ENCODE measurements around the gene ACTL6A.

DNA sequence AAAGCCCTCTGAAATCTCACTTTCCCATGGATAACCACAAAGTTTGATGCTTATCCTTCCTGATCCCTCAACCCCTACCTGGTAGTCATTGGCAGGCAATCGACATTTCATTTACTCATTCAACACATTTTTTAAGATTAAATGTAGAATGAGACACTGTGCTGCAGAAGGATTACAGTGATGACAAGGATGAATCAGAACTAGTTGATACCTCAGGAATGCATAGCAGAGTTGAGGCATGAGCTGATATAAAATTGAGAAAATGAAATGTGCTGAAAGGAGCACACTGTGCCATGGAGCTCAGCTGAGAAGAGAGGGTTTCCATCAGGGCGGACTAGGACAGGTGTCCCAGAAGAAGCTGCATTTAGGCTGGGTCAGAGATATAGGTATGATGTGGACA, 48.9 kb upstream of the ACTL6A start:
- TF ChIP-seq EP300 (conservative IDR thresholded peaks at IDR 0.05; ENCODE audit: poor library complexity, severe bottlenecking) (no peak), EZH2 (IDR thresholded peaks at IDR 0.05; ENCODE audit: borderline replicate concordance, insufficient read depth, low read length, poor library complexity, severe bottlenecking) (no peak), POLR2AphosphoS5 (IDR thresholded peaks at IDR 0.05) (no peak), SMC3 (conservative IDR thresholded peaks at IDR 0.05; ENCODE audit: poor library complexity) (no peak), RAD21 (conservative IDR thresholded peaks at IDR 0.05) (no peak), MXI1 (conservative IDR thresholded peaks at IDR 0.05; ENCODE audit: poor library complexity, severe bottlenecking) (no peak)
- TF ChIP-seq, protein P1, sequence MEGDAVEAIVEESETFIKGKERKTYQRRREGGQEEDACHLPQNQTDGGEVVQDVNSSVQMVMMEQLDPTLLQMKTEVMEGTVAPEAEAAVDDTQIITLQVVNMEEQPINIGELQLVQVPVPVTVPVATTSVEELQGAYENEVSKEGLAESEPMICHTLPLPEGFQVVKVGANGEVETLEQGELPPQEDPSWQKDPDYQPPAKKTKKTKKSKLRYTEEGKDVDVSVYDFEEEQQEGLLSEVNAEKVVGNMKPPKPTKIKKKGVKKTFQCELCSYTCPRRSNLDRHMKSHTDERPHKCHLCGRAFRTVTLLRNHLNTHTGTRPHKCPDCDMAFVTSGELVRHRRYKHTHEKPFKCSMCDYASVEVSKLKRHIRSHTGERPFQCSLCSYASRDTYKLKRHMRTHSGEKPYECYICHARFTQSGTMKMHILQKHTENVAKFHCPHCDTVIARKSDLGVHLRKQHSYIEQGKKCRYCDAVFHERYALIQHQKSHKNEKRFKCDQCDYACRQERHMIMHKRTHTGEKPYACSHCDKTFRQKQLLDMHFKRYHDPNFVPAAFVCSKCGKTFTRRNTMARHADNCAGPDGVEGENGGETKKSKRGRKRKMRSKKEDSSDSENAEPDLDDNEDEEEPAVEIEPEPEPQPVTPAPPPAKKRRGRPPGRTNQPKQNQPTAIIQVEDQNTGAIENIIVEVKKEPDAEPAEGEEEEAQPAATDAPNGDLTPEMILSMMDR (IDR thresholded peaks at IDR 0.05; ENCODE audit: poor library complexity, severe bottlenecking), result no peak
- TF ChIP-seq, protein P2, sequence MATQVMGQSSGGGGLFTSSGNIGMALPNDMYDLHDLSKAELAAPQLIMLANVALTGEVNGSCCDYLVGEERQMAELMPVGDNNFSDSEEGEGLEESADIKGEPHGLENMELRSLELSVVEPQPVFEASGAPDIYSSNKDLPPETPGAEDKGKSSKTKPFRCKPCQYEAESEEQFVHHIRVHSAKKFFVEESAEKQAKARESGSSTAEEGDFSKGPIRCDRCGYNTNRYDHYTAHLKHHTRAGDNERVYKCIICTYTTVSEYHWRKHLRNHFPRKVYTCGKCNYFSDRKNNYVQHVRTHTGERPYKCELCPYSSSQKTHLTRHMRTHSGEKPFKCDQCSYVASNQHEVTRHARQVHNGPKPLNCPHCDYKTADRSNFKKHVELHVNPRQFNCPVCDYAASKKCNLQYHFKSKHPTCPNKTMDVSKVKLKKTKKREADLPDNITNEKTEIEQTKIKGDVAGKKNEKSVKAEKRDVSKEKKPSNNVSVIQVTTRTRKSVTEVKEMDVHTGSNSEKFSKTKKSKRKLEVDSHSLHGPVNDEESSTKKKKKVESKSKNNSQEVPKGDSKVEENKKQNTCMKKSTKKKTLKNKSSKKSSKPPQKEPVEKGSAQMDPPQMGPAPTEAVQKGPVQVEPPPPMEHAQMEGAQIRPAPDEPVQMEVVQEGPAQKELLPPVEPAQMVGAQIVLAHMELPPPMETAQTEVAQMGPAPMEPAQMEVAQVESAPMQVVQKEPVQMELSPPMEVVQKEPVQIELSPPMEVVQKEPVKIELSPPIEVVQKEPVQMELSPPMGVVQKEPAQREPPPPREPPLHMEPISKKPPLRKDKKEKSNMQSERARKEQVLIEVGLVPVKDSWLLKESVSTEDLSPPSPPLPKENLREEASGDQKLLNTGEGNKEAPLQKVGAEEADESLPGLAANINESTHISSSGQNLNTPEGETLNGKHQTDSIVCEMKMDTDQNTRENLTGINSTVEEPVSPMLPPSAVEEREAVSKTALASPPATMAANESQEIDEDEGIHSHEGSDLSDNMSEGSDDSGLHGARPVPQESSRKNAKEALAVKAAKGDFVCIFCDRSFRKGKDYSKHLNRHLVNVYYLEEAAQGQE (IDR thresholded peaks at IDR 0.05; ENCODE audit: borderline replicate concordance), result no peak

All from neural cell (in vitro differentiated cells).